Lower leg skin (tissue), 4 donors: ENCODE measurements around the gene NSMCE1. TPM values are rescaled to one million over a fixed set of nuclear protein-coding genes. Genes with fewer than 3 reads are reported as not detected.

ENCODE experiments used
- DNase-seq, 2 donors: peaks; one replicate each; pipeline ENCODE4 v3.0.0-alpha.2; 2019; ENCODE audit warnings: low spot score in 2 of 2
- H3K4me3 ChIP-seq: fragments of 200-600 bp; sonication (generic); 2 replicates; pipeline ENCODE4 v1.5.1; 2017; ENCODE audit warnings: mild to moderate bottlenecking, low read depth; ENCODE audit not compliant: poor library complexity, severe bottlenecking
- POLR2A ChIP-seq, 2 donors: fragments of 450-650 bp; IDR thresholded peaks; one replicate each; pipeline ENCODE4 v1.6.1; 2016 to 2017; ENCODE audit warnings: antibody characterized with exemption in 2 of 2, mild to moderate bottlenecking in 1 of 2, moderate library complexity in 1 of 2
- WGBS, 2 donors: methylation state at CpG; one replicate each; pipeline ENCODE4 v1.1.5; 2018; 5-methylcytosine and 5-hydroxymethylcytosine counted together
- intact Hi-C: fragments of 100-400 bp; cut with DNase I; formaldehyde crosslinking; loops from one replicate; pipeline ENCODE4 v1.15.0; 2023; ENCODE audit warnings: low total_unique reads
- total RNA-seq, 4 donors: library from RNA; depleted of rRNA; stranded (reverse); fragments of >200 nt; gene quantifications; one replicate each; pipeline ENCODE4 v1.1.0, GENCODE V29; 2016
- TF ChIP-seq, protein P1 (sequence below), 3 donors: fragments of 450-650 bp; IDR thresholded peaks; one replicate each; pipeline ENCODE4 v1.5.1; 2016; ENCODE audit warnings: antibody characterized with exemption in 3 of 3, mild to moderate bottlenecking in 3 of 3, moderate library complexity in 2 of 3

Gene NSMCE1
- total RNA-seq, 4 donors from 2014 or later, result 17.3 to 29.2 (median 21.1) TPM

DNA sequence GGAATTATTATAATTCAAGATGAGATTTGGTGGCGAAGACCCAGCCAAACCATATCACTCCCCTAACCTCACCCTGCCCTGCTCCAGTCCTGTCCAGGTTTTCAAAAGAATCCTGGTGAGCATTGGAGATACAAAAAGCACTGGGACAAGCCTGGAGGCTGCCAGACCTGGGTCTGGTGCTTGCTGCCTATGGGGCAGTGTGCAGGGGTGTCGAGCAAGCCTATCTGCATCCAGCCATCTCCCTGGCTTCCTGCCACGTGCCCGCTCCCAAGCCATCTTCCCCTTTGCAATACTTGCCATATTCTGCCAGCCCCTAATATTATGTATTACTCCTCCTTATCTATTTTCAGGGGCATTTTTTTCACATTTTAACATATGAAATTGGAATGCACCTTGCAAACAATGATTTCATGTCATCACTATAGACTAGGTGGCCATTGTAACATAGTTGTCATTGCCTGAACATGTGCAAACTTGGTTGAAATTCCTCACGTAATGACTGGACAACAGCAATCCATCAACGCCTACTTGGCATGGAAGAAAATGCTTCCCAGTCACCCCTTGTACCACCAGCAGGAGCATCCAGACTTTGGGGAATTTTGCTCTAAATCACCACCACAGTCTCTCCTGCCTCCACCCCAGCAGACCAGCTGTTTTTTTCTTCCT is 73.4 kb downstream of the NSMCE1 start:
- no peak for TF ChIP-seq POLR2A (IDR thresholded peaks at IDR 0.05)
- TF ChIP-seq, protein P1, sequence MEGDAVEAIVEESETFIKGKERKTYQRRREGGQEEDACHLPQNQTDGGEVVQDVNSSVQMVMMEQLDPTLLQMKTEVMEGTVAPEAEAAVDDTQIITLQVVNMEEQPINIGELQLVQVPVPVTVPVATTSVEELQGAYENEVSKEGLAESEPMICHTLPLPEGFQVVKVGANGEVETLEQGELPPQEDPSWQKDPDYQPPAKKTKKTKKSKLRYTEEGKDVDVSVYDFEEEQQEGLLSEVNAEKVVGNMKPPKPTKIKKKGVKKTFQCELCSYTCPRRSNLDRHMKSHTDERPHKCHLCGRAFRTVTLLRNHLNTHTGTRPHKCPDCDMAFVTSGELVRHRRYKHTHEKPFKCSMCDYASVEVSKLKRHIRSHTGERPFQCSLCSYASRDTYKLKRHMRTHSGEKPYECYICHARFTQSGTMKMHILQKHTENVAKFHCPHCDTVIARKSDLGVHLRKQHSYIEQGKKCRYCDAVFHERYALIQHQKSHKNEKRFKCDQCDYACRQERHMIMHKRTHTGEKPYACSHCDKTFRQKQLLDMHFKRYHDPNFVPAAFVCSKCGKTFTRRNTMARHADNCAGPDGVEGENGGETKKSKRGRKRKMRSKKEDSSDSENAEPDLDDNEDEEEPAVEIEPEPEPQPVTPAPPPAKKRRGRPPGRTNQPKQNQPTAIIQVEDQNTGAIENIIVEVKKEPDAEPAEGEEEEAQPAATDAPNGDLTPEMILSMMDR (IDR thresholded peaks at IDR 0.05), result no peak
- DNase-seq, result no peak
- intact Hi-C loops, result no loop called here
- 58 to 63% methylated on average over 6 of the region's 6 CpGs for WGBS, 2 donors
- no peak overlapping the region for H3K4me3 ChIP-seq

- DNase-seq, result no peak
- intact Hi-C loops, result no loop called here
- no peak overlapping the region for H3K4me3 ChIP-seq
- WGBS, 2 donors, result 83 to 84% methylated on average over 6 of the region's 6 CpGs
- TF ChIP-seq, protein P1 (IDR thresholded peaks at IDR 0.05), result no peak
- no peak for TF ChIP-seq POLR2A (IDR thresholded peaks at IDR 0.05)
Observed at GRCh38 chr16:27193300-27193990, 75.1 kb downstream of the NSMCE1 start.

DNA sequence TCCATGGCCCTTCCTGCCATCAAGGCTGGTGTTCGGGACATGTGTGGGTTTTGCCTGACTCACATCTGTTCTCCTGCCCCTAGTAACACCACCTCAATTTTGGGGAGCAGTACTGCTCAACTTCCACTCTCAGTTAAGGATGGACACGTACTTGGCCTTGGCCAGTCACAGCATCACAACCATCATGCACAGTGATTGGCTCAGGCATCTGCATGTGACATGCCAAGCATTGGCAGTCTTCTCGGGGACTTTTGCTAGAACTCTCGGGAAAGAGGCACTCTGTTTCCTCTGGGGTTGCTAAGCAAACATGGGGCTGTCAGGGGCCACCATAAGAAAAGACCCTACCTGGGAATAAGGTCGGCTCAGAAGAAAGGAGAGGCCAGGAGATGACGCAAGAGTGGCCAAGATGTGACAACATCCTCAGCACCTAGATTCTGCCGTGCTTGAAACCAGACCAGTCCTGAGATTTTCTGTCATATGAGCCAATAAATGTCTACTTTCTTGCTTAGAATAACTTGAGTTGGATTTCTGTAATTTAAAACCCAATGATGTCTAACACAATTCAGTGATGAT is 77.1 kb downstream of the NSMCE1 start:
- H3K4me3 ChIP-seq, result no peak overlapping the region
- WGBS, 2 donors, result 70 to 75% methylated on average over 7 of the region's 7 CpGs
- no peak for TF ChIP-seq POLR2A (IDR thresholded peaks at IDR 0.05)
- TF ChIP-seq, protein P1 (IDR thresholded peaks at IDR 0.05), result no peak
- intact Hi-C loops, result no loop called here
- DNase-seq, result no peak

- DNase-seq, result no peak
- H3K4me3 ChIP-seq, result no peak overlapping the region
- TF ChIP-seq POLR2A (IDR thresholded peaks at IDR 0.05), result no peak
- TF ChIP-seq, protein P1 (IDR thresholded peaks at IDR 0.05), result no peak
- intact Hi-C loops, result no loop called here
- WGBS, 2 donors, result 84 to 96% methylated on average over 12 of the region's 12 CpGs
Observed at GRCh38 chr16:27190316-27190871, 78.2 kb downstream of the NSMCE1 start.

GRCh38 chr16:27189335-27189972 is 79.1 kb downstream of the NSMCE1 start:
- 30 to 57% methylated on average over 8 to 10 of the region's 13 CpGs for WGBS, 2 donors
- intact Hi-C loops, result no loop called here
- H3K4me3 ChIP-seq, result no peak overlapping the region
- TF ChIP-seq, protein P1 (IDR thresholded peaks at IDR 0.05), result no peak
- TF ChIP-seq POLR2A (IDR thresholded peaks at IDR 0.05), result no peak
- DNase-seq, result no peak
